Osteocyte (in vitro differentiated cells): ENCODE measurements around the gene HDAC4. TPM values are rescaled to one million over a fixed set of nuclear protein-coding genes. Genes with fewer than 3 reads are reported as not detected.

Experiments used
- DNase-seq: peaks from one replicate; pipeline ENCODE4 v3.0.0; 2021; ENCODE audit warnings: mixed read lengths; ENCODE audit not compliant: unreplicated experiment; ENCODE audit errors: extremely low spot score
- H3K27ac Mint-ChIP-seq: one replicate; pipeline ENCODE4 v1.8.0; 2021; ENCODE audit warnings: mild to moderate bottlenecking, mixed read lengths; ENCODE audit not compliant: unreplicated experiment
- H3K27me3 Mint-ChIP-seq: one replicate; pipeline ENCODE4 v1.8.0; 2021; ENCODE audit warnings: mixed read lengths; ENCODE audit not compliant: unreplicated experiment
- H3K36me3 Mint-ChIP-seq: one replicate; pipeline ENCODE4 v1.8.0; 2021; ENCODE audit warnings: mixed read lengths; ENCODE audit not compliant: unreplicated experiment
- H3K4me1 Mint-ChIP-seq: one replicate; pipeline ENCODE4 v1.8.0; 2021; ENCODE audit warnings: mixed read lengths; ENCODE audit not compliant: unreplicated experiment
- H3K4me3 Mint-ChIP-seq: one replicate; pipeline ENCODE4 v1.8.0; 2021; ENCODE audit warnings: mild to moderate bottlenecking, moderate library complexity, mixed read lengths; ENCODE audit not compliant: unreplicated experiment
- H3K9me3 Mint-ChIP-seq: one replicate; pipeline ENCODE4 v1.8.0; 2021; ENCODE audit warnings: mixed read lengths; ENCODE audit not compliant: unreplicated experiment
- CTCF ChIP-seq: fragments of 200-600 bp; sonication (generic); IDR thresholded peaks from 2 replicates; pipeline ENCODE4 v1.5.0; 2021; ENCODE audit warnings: antibody characterized with exemption, mild to moderate bottlenecking, moderate library complexity
- total RNA-seq: library from RNA; stranded (reverse); gene quantifications from 2 replicates; pipeline ENCODE4 v1.2.1, GENCODE V29; 2021

Gene HDAC4
- total RNA-seq, 1 donor from 2014 or later, result 30.3 TPM

GRCh38 chr2:239353692-239354091, 47.1 kb downstream of the HDAC4 start:
- peaks cover 33% of the 10 kb centered on the region for H3K36me3 Mint-ChIP-seq
- peaks cover 23% of the 10 kb centered on the region for H3K4me1 Mint-ChIP-seq
- no peak for DNase-seq
- peaks cover 19% of the 10 kb centered on the region for H3K9me3 Mint-ChIP-seq
- H3K27ac Mint-ChIP-seq, result peak overlapping the region; percentile 53
- no peaks in the 10 kb centered on the region for H3K27me3 Mint-ChIP-seq
- TF ChIP-seq CTCF, result no peak
- no peak overlapping the region for H3K4me3 Mint-ChIP-seq

- Mint-ChIP-seq H3K4me1 (peaks cover 23% of the 10 kb centered on the region), H3K27ac (no peak overlapping the region), H3K27me3 (no peaks in the 10 kb centered on the region), H3K36me3 (peaks cover 33% of the 10 kb centered on the region), H3K4me3 (no peak overlapping the region), H3K9me3 (peaks cover 19% of the 10 kb centered on the region)
- DNase-seq, result peak; percentile 65
- TF ChIP-seq CTCF, result no peak
Measured at GRCh38 chr2:239351687-239352086, 49.1 kb downstream of the HDAC4 start.

GRCh38 chr2:239349453-239350135, 51.2 kb downstream of the HDAC4 start:
- TF ChIP-seq CTCF, result no peak
- H3K9me3 Mint-ChIP-seq, result peaks cover 6% of the 10 kb centered on the region
- H3K36me3 Mint-ChIP-seq, result peaks cover 24% of the 10 kb centered on the region
- H3K4me1 Mint-ChIP-seq, result peaks cover 16% of the 10 kb centered on the region
- DNase-seq, result no peak
- H3K27me3 Mint-ChIP-seq, result no peaks in the 10 kb centered on the region
- H3K27ac Mint-ChIP-seq, result peak overlapping the region; percentile 10
- H3K4me3 Mint-ChIP-seq, result no peak overlapping the region

GRCh38 chr2:239348563-239349452, 52.0 kb downstream of the HDAC4 start:
- Mint-ChIP-seq H3K36me3 (peaks cover 23% of the 10 kb centered on the region), H3K27me3 (no peaks in the 10 kb centered on the region), H3K9me3 (peaks cover under 1% of the 10 kb centered on the region), H3K4me1 (peaks cover 12% of the 10 kb centered on the region), H3K4me3 (no peak overlapping the region), H3K27ac (no peak overlapping the region)
- no peak for TF ChIP-seq CTCF
- no peak for DNase-seq

- Mint-ChIP-seq H3K4me3 (no peak overlapping the region), H3K9me3 (no peaks in the 10 kb centered on the region), H3K4me1 (peaks cover 10% of the 10 kb centered on the region), H3K36me3 (peaks cover 13% of the 10 kb centered on the region), H3K27ac (no peak overlapping the region), H3K27me3 (no peaks in the 10 kb centered on the region)
- no peak for DNase-seq
- TF ChIP-seq CTCF, result no peak
Measured at GRCh38 chr2:239346676-239347075, 54.1 kb downstream of the HDAC4 start.
